Heart right ventricle (tissue), 16 donors: ENCODE results near the gene ITPR2. TPM values are rescaled to one million over a fixed set of nuclear protein-coding genes. Genes with fewer than 3 reads are reported as not detected.
A peak's percentile ranks its signal among the peaks of the same experiment; 100 is the strongest.

Experiments
- ATAC-seq, 8 donors: fragments of 200-7000 bp; cut with Tn5 transposase; one replicate each; pipeline ENCODE4 v1.9.1; 2020; ENCODE audit warnings: mild to moderate bottlenecking in 8 of 8, moderate library complexity in 8 of 8, moderate number of reproducible peaks in 1 of 8
- DNase-seq, 2 donors: peaks; one replicate each; pipeline ENCODE4 v3.0.0-alpha.2; 2020
- H3K27ac ChIP-seq, 10 donors: fragments of 200-600 bp; sonication (generic) in 2 of 10; one replicate each; pipeline versions ENCODE4 v1.5.0 to v1.8.0; 2020 to 2022; ENCODE audit warnings: mild to moderate bottlenecking in 3 of 10
- H3K27me3 ChIP-seq, 7 donors: fragments of 200-600 bp; one replicate each; pipeline ENCODE4 v1.8.0; 2021 to 2022; ENCODE audit warnings: mild to moderate bottlenecking in 2 of 7
- H3K36me3 ChIP-seq, 9 donors: fragments of 200-600 bp; sonication (generic) in 1 of 9; one replicate each; pipeline versions ENCODE4 v1.5.0 to v1.8.0; 2020 to 2022; ENCODE audit warnings: mild to moderate bottlenecking in 2 of 9
- H3K4me1 ChIP-seq, 9 donors: fragments of 200-600 bp; sonication (generic) in 1 of 9; one replicate each; pipeline versions ENCODE4 v1.5.0 to v1.8.0; 2020 to 2022; ENCODE audit warnings: mild to moderate bottlenecking in 4 of 9
- H3K4me3 ChIP-seq, 10 donors: fragments of 200-600 bp; sonication (generic) in 2 of 10; one replicate each; pipeline versions ENCODE4 v1.5.0 to v1.8.0; 2020 to 2022; ENCODE audit warnings: mild to moderate bottlenecking in 7 of 10, moderate library complexity in 2 of 10
- H3K9me3 ChIP-seq, 11 donors: fragments of 200-600 bp in 10 of 11; sonication (generic) in 2 of 11; one replicate each; pipeline versions ENCODE4 v1.5.0 to v1.8.0; 2013 to 2022; ENCODE audit warnings: mild to moderate bottlenecking in 2 of 11, control low read depth in 1 of 11, moderate library complexity in 1 of 11
- WGBS, 2 donors: extraction: QIAGEN DNeasy Blood & Tissue Kit; methylation state at CpG; one replicate each; pipeline ENCODE4 v1.1.7; 2013; ENCODE audit warnings: inconsistent platforms in 1 of 2; 5-methylcytosine and 5-hydroxymethylcytosine counted together
- intact Hi-C, 10 donors: fragments of 100-400 bp; cut with DNase I; formaldehyde crosslinking; loops; one replicate each; pipeline versions ENCODE4 v1.11.1 to v1.14.2; 2022
- polyA plus RNA-seq, 2 donors: library from polyadenylated mRNA; stranded (reverse); fragments of 200-250 nt; gene quantifications; one replicate each; pipeline ENCODE4 v1.2.3, GENCODE V29; 2013
- total RNA-seq, 10 donors: library from RNA; stranded (reverse); fragmentation: NEBNext Ultra II Directional in 3 of 10; extraction: Animal tissue kit (Norgen Biotek cat#: 25700) in 3 of 10; gene quantifications; one replicate each; pipeline versions ENCODE4 v1.2.1 to v1.2.4, GENCODE V29; 2021 to 2023
- TF ChIP-seq, protein P1 (sequence below), 9 donors: fragments of 200-600 bp; sonication (generic) in 2 of 9; IDR thresholded peaks; one replicate each; pipeline versions ENCODE4 v1.5.0 to v1.8.0; 2021 to 2022; ENCODE audit warnings: antibody characterized with exemption in 9 of 9, mild to moderate bottlenecking in 5 of 9, moderate library complexity in 1 of 9
- donor health status: Arrhythmogenic right ventricular cardiomyopathy.
- donor health status: ischemic (EF 13 %, LVEDD 7.1; RV severe dilation, severe dysfunction).
- donor health status: healthy with polysubstance abuse.
- donor health status: DM: no; HTN: yes; CAD: no.
- donor health status: DM: no; HTN: no; CAD: no.
- donor health status: ischemic (EF 25% LVEDD 6.9; RV normal size, moderate dysfunction).
- donor health status: ischemic (EF 25% LVEDD 5.7; RV mildly dilated, moderate dysfunction).
- donor health status: healthy.
- donor health status: DM: yes; HTN: yes; CAD: no.
- donor health status: Ischemic cardiomyopathy.
- donor health status: ischemic (EF 35%, LVEDD 5.7; RV mildly dilated, moderate dysfunction).
- donor health status: nonischemic (EF 11% LVEDD 7.7; RV severe dilation, severe dysfunction).
- donor health status: DM: yes; HTN: yes; CAD: no.
- donor health status: PGD.
- donor health status: ischemic (EF 29% LVEDD 5.4; RV normal size, mild dysfunction).
- donor health status: nonischemic (EF 23%, LVEDD 6.1; RV moderate dilation, normal function).

ITPR2 gene
- total and polyA plus RNA-seq, 12 donors = 2.0 to 18.9 (median 14.3) TPM

DNA sequence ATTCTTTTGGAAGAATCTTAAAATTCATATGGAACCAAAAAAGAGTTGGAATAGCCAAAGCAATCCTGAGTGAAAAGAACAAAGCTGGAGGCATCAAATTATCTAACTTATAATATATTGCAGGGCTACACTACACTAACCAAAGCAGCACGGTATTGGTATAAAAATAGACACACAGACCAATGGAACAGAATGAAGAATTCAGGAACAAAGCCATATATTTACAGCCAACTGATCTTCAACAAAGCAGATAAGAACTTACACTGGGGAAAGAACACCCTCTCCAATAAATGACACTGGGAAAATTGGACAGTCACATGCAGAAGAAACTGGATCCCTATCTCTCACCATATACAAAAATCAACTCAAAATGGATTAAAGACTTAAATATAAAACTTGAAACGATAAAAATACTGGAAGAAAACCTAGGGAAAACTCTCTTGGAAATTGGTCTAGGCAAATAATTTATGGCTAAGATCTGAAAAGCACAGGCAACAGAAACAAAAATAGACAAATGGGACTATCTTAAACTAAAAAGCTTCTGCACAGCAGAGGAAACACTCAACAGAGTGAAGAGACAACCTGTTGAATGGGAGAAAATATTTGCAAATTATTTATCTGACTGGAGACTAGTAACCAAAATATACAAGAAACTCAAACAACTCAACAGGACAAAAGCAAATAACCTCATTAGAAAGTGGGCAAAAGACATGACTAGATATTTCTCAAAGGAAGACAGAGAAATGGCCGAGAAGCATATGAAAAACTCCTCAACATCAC lies 286.3 kb downstream of the ITPR2 start:
- ATAC-seq (peak in 6 of 8 donors; percentile 59 to 92 (median 77)), DNase-seq (no peak)
- TF ChIP-seq, protein P1, sequence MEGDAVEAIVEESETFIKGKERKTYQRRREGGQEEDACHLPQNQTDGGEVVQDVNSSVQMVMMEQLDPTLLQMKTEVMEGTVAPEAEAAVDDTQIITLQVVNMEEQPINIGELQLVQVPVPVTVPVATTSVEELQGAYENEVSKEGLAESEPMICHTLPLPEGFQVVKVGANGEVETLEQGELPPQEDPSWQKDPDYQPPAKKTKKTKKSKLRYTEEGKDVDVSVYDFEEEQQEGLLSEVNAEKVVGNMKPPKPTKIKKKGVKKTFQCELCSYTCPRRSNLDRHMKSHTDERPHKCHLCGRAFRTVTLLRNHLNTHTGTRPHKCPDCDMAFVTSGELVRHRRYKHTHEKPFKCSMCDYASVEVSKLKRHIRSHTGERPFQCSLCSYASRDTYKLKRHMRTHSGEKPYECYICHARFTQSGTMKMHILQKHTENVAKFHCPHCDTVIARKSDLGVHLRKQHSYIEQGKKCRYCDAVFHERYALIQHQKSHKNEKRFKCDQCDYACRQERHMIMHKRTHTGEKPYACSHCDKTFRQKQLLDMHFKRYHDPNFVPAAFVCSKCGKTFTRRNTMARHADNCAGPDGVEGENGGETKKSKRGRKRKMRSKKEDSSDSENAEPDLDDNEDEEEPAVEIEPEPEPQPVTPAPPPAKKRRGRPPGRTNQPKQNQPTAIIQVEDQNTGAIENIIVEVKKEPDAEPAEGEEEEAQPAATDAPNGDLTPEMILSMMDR (IDR thresholded peaks at IDR 0.05) = no peak
- intact Hi-C loops = loop anchor here in 1 of 10 donors (10.0 kb wide), 1 partner anchor 92 kb away; no protein-coding TSS in a partner anchor
- H3K4me3 ChIP-seq = no peak overlapping the region
- H3K27me3 ChIP-seq = no peaks in the 10 kb centered on the region
- whole genome bisulfite sequencing, 2 donors = 65 to 70% methylated on average over 3 of the region's 3 CpGs
- H3K27ac ChIP-seq = peak overlapping the region in 4 of 10 donors; percentile 13 to 45 (median 34)
- peaks cover 0 to 12% (median 0%) of the 10 kb centered on the region in 11 donors for H3K9me3 ChIP-seq
- H3K4me1 ChIP-seq = peaks cover 0 to 22% (median 0%) of the 10 kb centered on the region in 9 donors
- H3K36me3 ChIP-seq = peaks cover 0 to 27% (median 0%) of the 10 kb centered on the region in 9 donors

DNA sequence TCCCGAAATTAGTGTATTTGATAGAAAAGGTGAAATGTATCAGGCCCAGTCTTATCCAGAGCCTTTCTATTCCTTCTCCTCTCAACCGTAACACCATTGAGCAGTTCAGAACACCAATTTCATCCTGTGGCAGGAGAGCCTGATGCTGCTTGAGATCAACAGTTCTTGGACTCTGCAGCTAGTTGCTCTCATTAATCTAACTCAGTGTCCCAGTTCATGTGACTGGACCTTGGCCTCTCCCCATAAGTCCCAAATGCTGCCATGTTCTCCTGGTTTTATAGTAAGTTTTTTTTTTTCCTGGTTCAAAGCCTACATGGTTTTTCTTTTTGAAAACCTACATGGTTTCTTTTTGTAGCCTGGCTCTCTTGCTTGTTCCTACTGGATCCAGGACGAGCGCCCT lies 293.9 kb downstream of the ITPR2 start:
- Histone ChIP-seq H3K27ac (no peak overlapping the region), H3K4me3 (no peak overlapping the region), H3K36me3 (peaks cover 0 to 9% (median 0%) of the 10 kb centered on the region in 9 donors), H3K4me1 (no peaks in the 10 kb centered on the region), H3K27me3 (no peaks in the 10 kb centered on the region), H3K9me3 (no peaks in the 10 kb centered on the region)
- TF ChIP-seq, protein P1 (IDR thresholded peaks at IDR 0.05) = no peak
- intact Hi-C loops = no loop called here
- no peak for DNase-seq
- no peak for ATAC-seq
- 98 to 99% methylated on average over 4 of the region's 4 CpGs for WGBS, 2 donors

DNA sequence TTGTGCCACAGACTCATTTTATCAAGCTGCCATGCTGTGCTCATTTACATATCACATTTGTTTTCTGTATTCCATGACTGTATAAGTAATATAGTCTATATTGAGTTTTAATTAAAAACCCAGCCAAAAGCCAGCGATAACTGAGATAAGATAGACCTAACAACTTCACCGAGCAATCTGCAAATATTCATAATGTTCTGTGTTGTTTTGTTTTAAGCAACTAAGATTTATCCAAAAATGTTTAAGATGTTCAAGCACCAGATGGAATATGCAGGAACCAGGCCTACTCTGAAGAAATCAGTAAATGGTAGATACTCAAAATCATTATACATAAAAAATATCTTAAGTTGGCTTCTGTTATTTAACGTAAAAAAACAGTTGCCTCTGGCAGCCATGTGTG lies 295.3 kb downstream of the ITPR2 start:
- Histone ChIP-seq H3K4me1 (no peaks in the 10 kb centered on the region), H3K27me3 (no peaks in the 10 kb centered on the region), H3K27ac (no peak overlapping the region), H3K9me3 (no peaks in the 10 kb centered on the region), H3K4me3 (no peak overlapping the region), H3K36me3 (peaks cover 0 to 9% (median 0%) of the 10 kb centered on the region in 9 donors)
- DNase-seq = no peak
- WGBS, 2 donors = 86 to 89% methylated on average over 3 of the region's 3 CpGs
- TF ChIP-seq, protein P1 (IDR thresholded peaks at IDR 0.05) = no peak
- no peak for ATAC-seq
- intact Hi-C loops = no loop called here

DNA sequence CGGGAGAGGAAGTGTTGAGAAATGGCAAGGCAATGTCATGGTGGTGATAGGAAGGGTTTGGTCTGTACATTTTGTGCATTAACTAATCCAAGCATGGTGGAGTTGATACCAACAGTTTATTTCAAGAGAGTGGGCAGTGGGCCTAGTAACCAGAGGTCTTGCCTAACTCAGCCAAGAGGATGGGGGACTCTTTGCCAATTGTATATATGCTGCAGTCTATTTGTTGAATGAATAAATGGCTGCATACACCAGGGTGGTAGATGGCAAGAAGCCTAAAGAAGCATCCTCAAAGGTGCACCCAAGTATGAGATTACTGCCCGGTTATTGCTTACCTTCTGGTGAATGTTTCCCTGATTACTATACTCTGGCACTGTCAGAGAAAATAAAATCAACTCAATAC lies 295.9 kb downstream of the ITPR2 start:
- WGBS, 2 donors = 96 to 98% methylated on average over 2 of the region's 2 CpGs
- TF ChIP-seq, protein P1 (IDR thresholded peaks at IDR 0.05) = no peak
- no peak for ATAC-seq
- Histone ChIP-seq H3K4me1 (no peaks in the 10 kb centered on the region), H3K4me3 (no peak overlapping the region), H3K9me3 (no peaks in the 10 kb centered on the region), H3K36me3 (peaks cover 0 to 9% (median 0%) of the 10 kb centered on the region in 9 donors), H3K27ac (no peak overlapping the region), H3K27me3 (no peaks in the 10 kb centered on the region)
- no peak for DNase-seq
- intact Hi-C loops = no loop called here
